Inferior parietal cortex (tissue), 1 donor: Measurements from ENCODE around the gene INKA2.

Source experiments
- DNase-seq: peaks from one replicate; pipeline ENCODE4 v3.0.0-alpha.2; 2016; ENCODE audit errors: extremely low spot score

The INKA2 gene

GRCh38 chr1:111704240-111704639, 35.0 kb downstream of the INKA2 start:
- DNase-seq: no peak

GRCh38 chr1:111702504-111703050, 36.6 kb downstream of the INKA2 start:
- DNase-seq: no peak

- DNase-seq: no peak
Observed at GRCh38 chr1:111699268-111699667, 39.9 kb downstream of the INKA2 start.

- no peak for DNase-seq
Observed at GRCh38 chr1:111696330-111696729, 42.9 kb downstream of the INKA2 start.

GRCh38 chr1:111695801-111696200, 43.4 kb downstream of the INKA2 start:
- DNase-seq: no peak

- no peak for DNase-seq
Observed at GRCh38 chr1:111691886-111692285, 47.3 kb downstream of the INKA2 start.

GRCh38 chr1:111690306-111690617, 48.9 kb downstream of the INKA2 start:
- DNase-seq: peak; percentile 64
